Measurements from ENCODE around the gene ATP10D. TPM values are rescaled to one million over a fixed set of nuclear protein-coding genes. Genes with fewer than 3 reads are reported as not detected.

The ATP10D gene
- total RNA-seq, 2 experiments from 2014 or later: 4.1 to 4.7 TPM

- ChIA-PET CTCF (interaction anchor here (1.5 kb wide), 2 partner anchors 15 to 94 kb away, joined by 4 to 5 read pairs; partner anchors contain the start of gene ATP10D), POLR2A (no interaction called here)
- Mint-ChIP-seq H3K4me1 (ENCODE audit: low read depth) (no peaks in the 10 kb centered on the region), H3K27ac (no peak overlapping the region), H3K4me3 (no peak overlapping the region), H3K36me3 (ENCODE audit: low read depth) (no peaks in the 10 kb centered on the region), H3K9me3 (no peaks in the 10 kb centered on the region), H3K27me3 (peaks cover 2% of the 10 kb centered on the region)
- ATAC-seq (no peak), DNase-seq (no peak)
- intact Hi-C loops (cut with micrococcal nuclease): no loop called here
- TF ChIP-seq, protein P1, sequence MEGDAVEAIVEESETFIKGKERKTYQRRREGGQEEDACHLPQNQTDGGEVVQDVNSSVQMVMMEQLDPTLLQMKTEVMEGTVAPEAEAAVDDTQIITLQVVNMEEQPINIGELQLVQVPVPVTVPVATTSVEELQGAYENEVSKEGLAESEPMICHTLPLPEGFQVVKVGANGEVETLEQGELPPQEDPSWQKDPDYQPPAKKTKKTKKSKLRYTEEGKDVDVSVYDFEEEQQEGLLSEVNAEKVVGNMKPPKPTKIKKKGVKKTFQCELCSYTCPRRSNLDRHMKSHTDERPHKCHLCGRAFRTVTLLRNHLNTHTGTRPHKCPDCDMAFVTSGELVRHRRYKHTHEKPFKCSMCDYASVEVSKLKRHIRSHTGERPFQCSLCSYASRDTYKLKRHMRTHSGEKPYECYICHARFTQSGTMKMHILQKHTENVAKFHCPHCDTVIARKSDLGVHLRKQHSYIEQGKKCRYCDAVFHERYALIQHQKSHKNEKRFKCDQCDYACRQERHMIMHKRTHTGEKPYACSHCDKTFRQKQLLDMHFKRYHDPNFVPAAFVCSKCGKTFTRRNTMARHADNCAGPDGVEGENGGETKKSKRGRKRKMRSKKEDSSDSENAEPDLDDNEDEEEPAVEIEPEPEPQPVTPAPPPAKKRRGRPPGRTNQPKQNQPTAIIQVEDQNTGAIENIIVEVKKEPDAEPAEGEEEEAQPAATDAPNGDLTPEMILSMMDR (IDR thresholded peaks at IDR 0.05): no peak
Measured at GRCh38 chr4:47469951-47470350, 15.1 kb upstream of the ATP10D start.

DNA sequence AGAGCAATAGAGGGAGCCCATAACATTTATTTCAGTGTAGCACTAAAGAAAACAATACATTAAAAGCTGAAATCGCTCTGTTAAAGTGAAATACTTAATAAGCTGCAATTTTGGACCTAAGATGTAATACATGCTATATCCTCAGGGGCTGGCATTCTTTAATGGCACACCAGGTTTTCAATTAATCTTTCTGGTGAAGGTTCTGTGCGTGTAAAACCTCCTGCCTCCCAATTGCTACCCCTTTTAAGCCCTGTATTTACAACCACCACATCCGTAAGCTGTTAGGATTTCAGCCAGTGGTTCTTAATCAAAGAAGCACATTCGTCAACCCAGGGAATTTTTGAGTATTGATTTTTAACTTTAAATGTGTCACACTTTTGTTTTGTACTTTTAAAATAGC lies 14.0 kb upstream of the ATP10D start:
- ATAC-seq: no peak
- ChIA-PET POLR2A (no interaction called here), CTCF (interaction anchor here (1.1 kb wide), 1 partner anchor 9 kb away, joined by 3 read pairs; no protein-coding TSS in a partner anchor)
- DNase-seq: no peak
- TF ChIP-seq, protein P1 (IDR thresholded peaks at IDR 0.05): no peak
- Mint-ChIP-seq H3K36me3 (ENCODE audit: low read depth) (no peaks in the 10 kb centered on the region), H3K4me1 (ENCODE audit: low read depth) (no peaks in the 10 kb centered on the region), H3K27ac (no peak overlapping the region), H3K4me3 (no peak overlapping the region), H3K27me3 (peaks cover 2% of the 10 kb centered on the region), H3K9me3 (no peaks in the 10 kb centered on the region)
- intact Hi-C loops (cut with micrococcal nuclease): no loop called here

DNA sequence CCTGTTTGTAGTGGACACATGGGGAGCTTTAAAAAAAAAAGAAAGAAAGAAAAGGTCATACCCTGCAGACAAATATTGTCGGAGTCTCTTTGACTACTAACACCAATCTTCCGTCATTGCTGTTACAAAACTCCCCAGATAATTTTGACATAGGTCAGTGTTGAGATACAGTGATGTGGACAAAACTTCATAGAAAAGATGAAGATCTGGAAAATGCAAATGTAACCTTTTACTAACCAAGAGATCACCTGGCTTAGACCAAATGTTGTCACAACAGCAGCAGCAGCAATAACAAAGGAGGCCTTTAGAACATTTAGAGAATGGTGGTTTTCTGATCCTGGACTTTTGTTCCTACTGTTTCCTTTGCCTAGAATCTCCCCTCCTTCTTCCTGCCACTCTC lies 13.5 kb upstream of the ATP10D start:
- no peak for ATAC-seq
- POLR2A ChIA-PET: interaction anchor here (0.8 to 1.3 kb wide), 2 partner anchors 9 to 10 kb away, joined by 3 to 5 read pairs; partner anchors contain the start of gene COMMD8
- CTCF ChIA-PET: interaction anchor here (1.8 kb wide), 1 partner anchor 10 kb away, joined by 6 read pairs; no protein-coding TSS in a partner anchor

DNA sequence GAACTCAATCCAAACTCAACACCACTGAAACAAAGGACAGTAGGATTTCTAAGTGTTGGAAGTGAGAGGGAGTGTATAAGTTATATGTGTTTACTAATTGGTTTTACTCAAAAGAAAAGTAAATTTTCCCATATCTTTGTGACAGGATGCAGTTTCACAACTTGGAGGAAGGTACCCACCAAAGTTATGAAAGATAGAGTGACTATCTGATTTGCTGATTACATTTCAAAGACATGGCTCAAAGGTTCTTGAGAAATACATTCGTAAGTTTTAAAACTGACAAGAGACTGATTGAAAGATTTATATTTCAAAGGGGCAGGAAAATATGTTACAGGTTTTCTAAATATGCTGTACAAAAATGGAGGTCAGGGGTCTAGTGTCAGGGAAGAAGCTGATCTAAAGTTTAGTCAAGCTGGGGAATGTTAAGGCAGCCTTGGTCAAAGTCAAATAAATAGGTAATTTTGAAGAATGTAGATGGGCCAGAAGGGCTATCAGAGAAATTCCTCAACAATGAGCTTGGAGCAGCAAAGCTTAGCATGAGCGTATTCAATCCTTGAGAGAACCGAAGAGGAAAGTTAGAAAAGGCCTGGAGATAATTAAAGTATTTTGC lies 11.8 kb upstream of the ATP10D start:
- no peak for ATAC-seq
- no peaks in the 10 kb centered on the region for H3K4me1 Mint-ChIP-seq (ENCODE audit: low read depth)
- intact Hi-C loops (cut with micrococcal nuclease): no loop called here

More for the DNA sequence above, 13.5 kb upstream of the ATP10D start:
- DNase-seq: no peak
- Mint-ChIP-seq H3K4me3 (no peak overlapping the region), H3K27me3 (peaks cover 2% of the 10 kb centered on the region), H3K27ac (no peak overlapping the region), H3K4me1 (ENCODE audit: low read depth) (no peaks in the 10 kb centered on the region), H3K36me3 (ENCODE audit: low read depth) (no peaks in the 10 kb centered on the region), H3K9me3 (no peaks in the 10 kb centered on the region)
- intact Hi-C loops (cut with micrococcal nuclease): no loop called here
- TF ChIP-seq, protein P1 (IDR thresholded peaks at IDR 0.05): no peak

GRCh38 chr4:47474799-47475198 lies 10.3 kb upstream of the ATP10D start:
- DNase-seq: no peak
- TF ChIP-seq, protein P1 (IDR thresholded peaks at IDR 0.05): no peak

More for the DNA sequence above, 11.8 kb upstream of the ATP10D start:
- H3K36me3 Mint-ChIP-seq (ENCODE audit: low read depth): no peaks in the 10 kb centered on the region
- no peak for DNase-seq
- no peaks in the 10 kb centered on the region for H3K9me3 Mint-ChIP-seq
- ChIA-PET CTCF (interaction anchor here (0.9 to 1.8 kb wide), 4 partner anchors 8 to 20 kb away, joined by 3 to 7 read pairs (median 6); partner anchors contain the start of genes ATP10D and COMMD8), POLR2A (no interaction called here)
- no peak overlapping the region for H3K4me3 Mint-ChIP-seq
- peaks cover 2% of the 10 kb centered on the region for H3K27me3 Mint-ChIP-seq
- no peak overlapping the region for H3K27ac Mint-ChIP-seq
- TF ChIP-seq, protein P1 (IDR thresholded peaks at IDR 0.05): no peak

More at GRCh38 chr4:47474799-47475198, 10.3 kb upstream of the ATP10D start:
- ChIA-PET POLR2A (no interaction called here), CTCF (no interaction called here)
- H3K4me1 Mint-ChIP-seq (ENCODE audit: low read depth): no peaks in the 10 kb centered on the region
- intact Hi-C loops (cut with micrococcal nuclease): no loop called here
- H3K27me3 Mint-ChIP-seq: no peaks in the 10 kb centered on the region
- no peaks in the 10 kb centered on the region for H3K9me3 Mint-ChIP-seq
- no peak overlapping the region for H3K27ac Mint-ChIP-seq
- H3K4me3 Mint-ChIP-seq: no peak overlapping the region
- H3K36me3 Mint-ChIP-seq (ENCODE audit: low read depth): no peaks in the 10 kb centered on the region
- no peak for ATAC-seq

Data from activated CD8-positive, alpha-beta T cell treated with anti-CD3 and anti-CD28 coated beads for 36 hours (primary cell).